Thyroid gland (tissue), 4 donors: ENCODE measurements around the gene TLL1. TPM values are rescaled to one million over a fixed set of nuclear protein-coding genes. Genes with fewer than 3 reads are reported as not detected.

Experiments
- DNase-seq, 2 donors: peaks; one replicate each; pipeline ENCODE4 v3.0.0-alpha.2; 2019
- H3K27ac ChIP-seq, 3 donors: fragments of 200-600 bp; sonication (generic); 1 replicate in 2 of 3; 2 replicates in 1 of 3; pipeline ENCODE4 v1.5.1; 2016 to 2019; ENCODE audit warnings: mild to moderate bottlenecking in 1 of 3, moderate library complexity in 1 of 3
- H3K27me3 ChIP-seq: fragments of 200-600 bp; sonication (generic); one replicate; pipeline ENCODE4 v1.5.1; 2019
- H3K36me3 ChIP-seq, 2 donors: fragments of 200-600 bp; sonication (generic); one replicate each; pipeline ENCODE4 v1.5.1; 2016 to 2019
- H3K4me1 ChIP-seq, 2 donors: fragments of 200-600 bp; sonication (generic); one replicate each; pipeline ENCODE4 v1.5.1; 2017 to 2019
- H3K4me3 ChIP-seq, 3 donors: fragments of 200-600 bp; sonication (generic); replicated peaks in 1 of 3; 1 replicate in 2 of 3; 2 replicates in 1 of 3; pipeline ENCODE4 v1.5.1; 2016; ENCODE audit warnings: mild to moderate bottlenecking in 1 of 3
- H3K9me3 ChIP-seq: fragments of 200-600 bp; sonication (generic); one replicate; pipeline ENCODE4 v1.5.1; 2017
- POLR2A ChIP-seq, 2 donors: fragments of 450-650 bp; IDR thresholded peaks; one replicate each; pipeline ENCODE4 v1.6.1; 2017; ENCODE audit warnings: antibody characterized with exemption in 2 of 2, mild to moderate bottlenecking in 2 of 2, moderate library complexity in 1 of 2
- WGBS, 2 donors: methylation state at CpG; one replicate each; pipeline ENCODE4 v1.1.5; 2017; 5-methylcytosine and 5-hydroxymethylcytosine counted together
- intact Hi-C: fragments of 100-400 bp; cut with DNase I; formaldehyde crosslinking; loops from one replicate; pipeline ENCODE4 v1.15.1; 2023
- total RNA-seq, 4 donors: library from RNA; depleted of rRNA; stranded (reverse); fragments of >200 nt; gene quantifications; one replicate each; pipeline ENCODE4 v1.2.3, GENCODE V29; 2016
- TF ChIP-seq, protein P1 (sequence below), 6 experiments: fragments of 200-600 bp in 3 of 6; fragments of 450-650 bp in 3 of 6; sonication (generic) in 3 of 6; IDR thresholded peaks; one replicate each; pipeline ENCODE4 v1.5.1; 2016 to 2019; ENCODE audit warnings: antibody characterized with exemption in 6 of 6, mild to moderate bottlenecking in 2 of 6, inconsistent platforms in 1 of 6, moderate library complexity in 1 of 6

TLL1 gene
- total RNA-seq, 4 donors from 2014 or later = 6.0 to 10.3 (median 7.8) TPM

GRCh38 chr4:166092797-166093290 is 219.8 kb downstream of the TLL1 start:
- TF ChIP-seq, protein P1, sequence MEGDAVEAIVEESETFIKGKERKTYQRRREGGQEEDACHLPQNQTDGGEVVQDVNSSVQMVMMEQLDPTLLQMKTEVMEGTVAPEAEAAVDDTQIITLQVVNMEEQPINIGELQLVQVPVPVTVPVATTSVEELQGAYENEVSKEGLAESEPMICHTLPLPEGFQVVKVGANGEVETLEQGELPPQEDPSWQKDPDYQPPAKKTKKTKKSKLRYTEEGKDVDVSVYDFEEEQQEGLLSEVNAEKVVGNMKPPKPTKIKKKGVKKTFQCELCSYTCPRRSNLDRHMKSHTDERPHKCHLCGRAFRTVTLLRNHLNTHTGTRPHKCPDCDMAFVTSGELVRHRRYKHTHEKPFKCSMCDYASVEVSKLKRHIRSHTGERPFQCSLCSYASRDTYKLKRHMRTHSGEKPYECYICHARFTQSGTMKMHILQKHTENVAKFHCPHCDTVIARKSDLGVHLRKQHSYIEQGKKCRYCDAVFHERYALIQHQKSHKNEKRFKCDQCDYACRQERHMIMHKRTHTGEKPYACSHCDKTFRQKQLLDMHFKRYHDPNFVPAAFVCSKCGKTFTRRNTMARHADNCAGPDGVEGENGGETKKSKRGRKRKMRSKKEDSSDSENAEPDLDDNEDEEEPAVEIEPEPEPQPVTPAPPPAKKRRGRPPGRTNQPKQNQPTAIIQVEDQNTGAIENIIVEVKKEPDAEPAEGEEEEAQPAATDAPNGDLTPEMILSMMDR (IDR thresholded peaks at IDR 0.05) = no peak
- no peak for TF ChIP-seq POLR2A (IDR thresholded peaks at IDR 0.05)
- intact Hi-C loops = loop anchor here (5.0 kb wide), 1 partner anchor 556 kb away; no protein-coding TSS in a partner anchor
- 73 to 79% methylated on average over 7 of the region's 7 CpGs for WGBS, 2 donors

GRCh38 chr4:166104623-166105022 is 231.6 kb downstream of the TLL1 start:
- H3K27ac ChIP-seq = no peak overlapping the region
- DNase-seq = no peak
- TF ChIP-seq, protein P1 (IDR thresholded peaks at IDR 0.05) = no peak
- no peak for TF ChIP-seq POLR2A (IDR thresholded peaks at IDR 0.05)
- H3K36me3 ChIP-seq = no peaks in the 10 kb centered on the region
- intact Hi-C loops = no loop called here
- H3K4me3 ChIP-seq = no peak overlapping the region
- no peaks in the 10 kb centered on the region for H3K27me3 ChIP-seq
- WGBS, 2 donors = 68 to 85% methylated on average over 2 of the region's 2 CpGs
- no peaks in the 10 kb centered on the region for H3K4me1 ChIP-seq
- H3K9me3 ChIP-seq = no peaks in the 10 kb centered on the region

More at GRCh38 chr4:166092797-166093290, 219.8 kb downstream of the TLL1 start:
- Histone ChIP-seq H3K4me1 (no peaks in the 10 kb centered on the region), H3K36me3 (no peaks in the 10 kb centered on the region), H3K4me3 (no peak overlapping the region), H3K27me3 (no peaks in the 10 kb centered on the region), H3K27ac (no peak overlapping the region), H3K9me3 (no peaks in the 10 kb centered on the region)
- no peak for DNase-seq

- Histone ChIP-seq H3K9me3 (no peaks in the 10 kb centered on the region), H3K4me3 (no peak overlapping the region), H3K36me3 (no peaks in the 10 kb centered on the region), H3K27me3 (no peaks in the 10 kb centered on the region), H3K4me1 (no peaks in the 10 kb centered on the region), H3K27ac (no peak overlapping the region)
- intact Hi-C loops = no loop called here
- DNase-seq = no peak
- WGBS, 2 donors = 56 to 58% methylated on average over 3 of the region's 3 CpGs
- TF ChIP-seq POLR2A (IDR thresholded peaks at IDR 0.05) = no peak
- TF ChIP-seq, protein P1 (IDR thresholded peaks at IDR 0.05) = no peak
Observed at GRCh38 chr4:166121897-166122296, 248.9 kb downstream of the TLL1 start.

DNA sequence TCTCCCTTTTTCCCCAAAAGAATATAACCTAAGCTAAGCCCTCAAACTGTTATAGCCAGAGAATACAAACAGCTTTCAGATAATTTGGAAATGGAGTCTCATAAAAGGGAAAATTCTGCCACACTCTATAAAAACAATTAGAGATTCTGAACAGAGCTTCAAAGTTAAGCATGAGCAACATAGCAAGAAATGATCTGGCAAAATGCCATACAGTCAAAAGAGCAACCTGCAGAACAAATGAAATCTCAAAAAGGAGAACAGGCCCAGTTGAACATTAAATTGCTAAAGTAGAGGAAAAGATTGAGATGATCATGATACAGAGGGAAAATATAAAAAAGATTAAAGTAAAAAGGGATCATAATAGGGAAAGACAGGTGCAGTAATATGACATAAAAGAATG is 250.5 kb downstream of the TLL1 start:
- Histone ChIP-seq H3K9me3 (no peaks in the 10 kb centered on the region), H3K27ac (no peak overlapping the region), H3K4me1 (no peaks in the 10 kb centered on the region), H3K4me3 (no peak overlapping the region), H3K36me3 (no peaks in the 10 kb centered on the region), H3K27me3 (no peaks in the 10 kb centered on the region)
- intact Hi-C loops = no loop called here
- DNase-seq = no peak
- TF ChIP-seq, protein P1 (IDR thresholded peaks at IDR 0.05) = no peak
- TF ChIP-seq POLR2A (IDR thresholded peaks at IDR 0.05) = no peak

DNA sequence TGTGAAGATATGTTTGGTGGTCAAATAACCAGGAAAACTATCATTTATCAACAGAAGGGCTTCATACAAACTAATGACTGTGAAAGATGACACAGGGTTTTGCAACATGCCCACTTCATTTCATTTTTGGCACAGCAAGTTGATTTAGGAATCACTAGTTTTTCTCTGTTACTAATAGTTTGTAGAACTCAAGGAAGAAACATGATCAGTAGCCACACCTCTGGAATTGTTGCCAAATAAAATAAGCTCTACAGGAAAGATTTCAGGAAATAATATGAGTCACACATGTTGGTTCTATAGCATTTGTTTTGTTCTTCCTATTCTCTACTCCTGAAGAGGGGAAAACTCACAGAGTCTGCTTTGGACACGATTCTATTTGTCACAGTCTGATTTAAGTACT is 255.4 kb downstream of the TLL1 start:
- Histone ChIP-seq H3K9me3 (no peaks in the 10 kb centered on the region), H3K27ac (no peak overlapping the region), H3K4me1 (no peaks in the 10 kb centered on the region), H3K27me3 (no peaks in the 10 kb centered on the region), H3K4me3 (no peak overlapping the region), H3K36me3 (no peaks in the 10 kb centered on the region)
- TF ChIP-seq, protein P1 (IDR thresholded peaks at IDR 0.05) = no peak
- intact Hi-C loops = no loop called here
- DNase-seq = no peak
- WGBS, 2 donors = 23 to 31% methylated on average over 1 of the region's 1 CpG
